IPS DF 19.7 (cell line): ENCODE data around the gene FCRL2.

ENCODE experiments used
- DNase-seq: peaks from one replicate; pipeline ENCODE4 v3.0.0-alpha.2; 2013; ENCODE audit warnings: low read depth, low spot score

The FCRL2 gene, protein sequence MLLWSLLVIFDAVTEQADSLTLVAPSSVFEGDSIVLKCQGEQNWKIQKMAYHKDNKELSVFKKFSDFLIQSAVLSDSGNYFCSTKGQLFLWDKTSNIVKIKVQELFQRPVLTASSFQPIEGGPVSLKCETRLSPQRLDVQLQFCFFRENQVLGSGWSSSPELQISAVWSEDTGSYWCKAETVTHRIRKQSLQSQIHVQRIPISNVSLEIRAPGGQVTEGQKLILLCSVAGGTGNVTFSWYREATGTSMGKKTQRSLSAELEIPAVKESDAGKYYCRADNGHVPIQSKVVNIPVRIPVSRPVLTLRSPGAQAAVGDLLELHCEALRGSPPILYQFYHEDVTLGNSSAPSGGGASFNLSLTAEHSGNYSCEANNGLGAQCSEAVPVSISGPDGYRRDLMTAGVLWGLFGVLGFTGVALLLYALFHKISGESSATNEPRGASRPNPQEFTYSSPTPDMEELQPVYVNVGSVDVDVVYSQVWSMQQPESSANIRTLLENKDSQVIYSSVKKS

DNA sequence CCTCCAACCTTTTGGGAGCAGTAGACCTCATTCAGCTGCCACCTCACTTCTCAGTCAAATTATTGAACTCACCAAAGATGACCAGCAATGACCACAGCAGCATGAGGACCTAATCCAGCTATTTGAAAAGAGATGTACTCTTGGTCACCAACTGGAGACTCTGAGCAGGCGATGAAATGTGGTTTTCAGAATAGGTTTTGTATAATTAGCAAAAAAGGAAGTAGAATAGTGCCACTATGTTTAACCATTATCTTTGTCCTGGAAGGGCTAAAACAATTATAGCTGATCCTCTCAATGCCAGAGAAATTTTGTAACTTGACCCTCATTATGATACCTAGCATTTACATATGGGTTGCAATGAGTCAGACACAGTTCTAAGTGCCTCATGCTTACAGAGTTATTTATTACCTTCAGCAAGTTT is at the start of gene FCRL2:
FCRL2 (minus strand) TSS at position 162 of the 421 bp plus-strand sequence; CDS start at position 103, 59 bp downstream.
- DNase-seq, result no peak

GRCh38 chr1:157820299-157820698 is 43.4 kb upstream of the FCRL2 start:
- no peak for DNase-seq

- no peak for DNase-seq
These were observed 43.0 kb upstream of the FCRL2 start, which contains the start of gene FCRL1 for GRCh38 chr1:157819896-157820295. FCRL1 (minus strand) TSS chr1:157820120; CDS start chr1:157820037, 83 bp downstream.

DNA sequence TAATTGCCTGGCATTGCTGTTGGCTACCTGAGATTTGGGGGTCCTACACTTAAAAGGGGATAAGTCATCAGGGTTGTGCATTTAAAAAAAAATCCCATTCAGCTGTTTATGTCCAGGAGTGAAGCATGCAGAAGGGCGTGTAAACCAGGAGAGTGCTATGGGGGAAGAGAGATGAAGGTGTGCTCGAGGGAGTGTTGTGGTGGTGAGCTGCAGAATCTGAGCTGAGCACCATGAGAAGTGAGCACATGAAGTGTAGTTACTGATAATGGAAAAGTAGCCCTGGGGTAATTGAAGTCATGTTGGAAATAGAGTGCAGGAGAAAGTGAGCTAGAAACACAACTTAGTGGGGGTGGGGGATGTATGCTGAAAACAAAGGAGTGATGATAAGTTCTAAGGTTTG is 42.3 kb upstream of the FCRL2 start:
- DNase-seq, result no peak

- no peak for DNase-seq
These were observed 36.3 kb upstream of the FCRL2 start for GRCh38 chr1:157813269-157813668.

- no peak for DNase-seq
These were observed 29.7 kb upstream of the FCRL2 start for GRCh38 chr1:157806431-157807149.

DNA sequence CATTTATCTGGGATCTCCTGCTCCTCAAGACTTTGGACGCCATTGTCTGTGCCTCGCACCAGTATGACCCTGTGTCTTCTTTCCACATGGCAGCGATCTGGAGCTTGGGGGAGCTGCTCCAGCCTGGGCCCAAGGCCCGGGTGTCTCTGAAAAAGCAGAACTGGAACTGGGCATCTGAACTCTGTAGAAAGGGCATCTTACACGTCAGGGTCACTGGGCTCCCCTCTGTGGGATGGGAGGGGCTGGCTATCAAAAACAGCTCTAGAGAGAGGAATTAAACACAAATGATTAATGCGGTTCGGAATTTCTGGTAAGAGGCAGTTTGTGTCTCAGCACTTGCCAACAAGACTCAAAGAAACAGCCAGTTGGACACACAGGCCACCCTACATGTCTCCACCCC is 26.9 kb upstream of the FCRL2 start:
- DNase-seq, result no peak

DNA sequence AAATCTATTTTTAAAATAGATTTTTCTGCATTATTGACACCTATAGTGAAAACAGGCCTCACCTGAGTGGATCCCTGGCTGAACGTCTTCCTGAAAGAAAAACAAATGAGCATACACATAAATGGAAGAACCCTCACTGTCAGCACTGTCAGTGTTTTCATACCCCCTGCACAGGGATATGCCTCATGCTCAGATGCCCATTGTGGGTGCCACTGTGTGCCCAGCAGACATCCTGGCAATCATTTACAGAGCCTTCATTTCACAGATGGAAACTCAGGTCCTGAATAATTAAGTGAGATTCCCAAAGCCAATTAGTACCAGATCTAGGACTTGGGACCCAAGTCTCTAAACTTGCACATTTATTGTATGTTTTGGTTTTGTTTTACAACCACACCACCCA is 23.1 kb upstream of the FCRL2 start:
- DNase-seq, result no peak

DNA sequence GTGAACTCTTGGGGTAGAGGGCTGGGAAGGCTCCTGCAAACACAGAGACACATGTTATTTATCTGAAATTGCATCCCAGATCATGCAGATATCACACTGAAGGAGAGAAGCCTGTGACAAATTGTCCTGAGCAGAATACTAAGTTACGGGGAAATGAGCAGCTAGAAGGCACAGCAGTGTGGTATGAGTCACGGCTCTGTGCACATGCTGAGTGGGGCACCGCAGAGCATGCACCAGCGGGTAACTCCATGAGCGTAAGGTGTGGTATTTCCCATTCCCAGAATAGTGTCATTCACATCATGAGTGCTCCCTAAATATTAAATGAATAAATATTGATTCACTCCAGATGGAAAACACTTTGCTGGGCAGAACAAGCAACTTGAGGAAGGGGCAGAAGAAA is 21.3 kb upstream of the FCRL2 start:
- no peak for DNase-seq

DNA sequence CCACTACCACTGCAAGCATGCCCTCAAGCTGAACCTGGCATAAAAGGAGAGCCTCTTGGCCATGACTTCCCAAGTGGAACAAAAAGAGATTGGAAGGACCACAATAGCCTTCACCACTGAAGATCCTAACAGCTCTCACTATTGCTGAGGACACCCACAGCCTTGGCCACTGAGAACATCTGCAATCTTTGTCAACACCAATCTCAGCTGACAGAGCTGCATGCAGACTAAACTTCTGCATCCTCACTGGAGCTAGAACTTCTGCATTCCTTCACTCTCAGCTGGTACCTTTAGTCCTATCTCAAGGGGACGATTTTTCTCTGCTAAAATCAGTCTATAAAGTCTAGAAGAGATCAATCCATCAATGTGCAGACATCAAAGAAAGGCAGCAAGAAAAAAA is 8.3 kb upstream of the FCRL2 start:
- DNase-seq, result no peak

GRCh38 chr1:157784801-157785200 is 7.9 kb upstream of the FCRL2 start:
- no peak for DNase-seq

- DNase-seq, result no peak
These were observed 6.0 kb upstream of the FCRL2 start for GRCh38 chr1:157782931-157783330.

DNA sequence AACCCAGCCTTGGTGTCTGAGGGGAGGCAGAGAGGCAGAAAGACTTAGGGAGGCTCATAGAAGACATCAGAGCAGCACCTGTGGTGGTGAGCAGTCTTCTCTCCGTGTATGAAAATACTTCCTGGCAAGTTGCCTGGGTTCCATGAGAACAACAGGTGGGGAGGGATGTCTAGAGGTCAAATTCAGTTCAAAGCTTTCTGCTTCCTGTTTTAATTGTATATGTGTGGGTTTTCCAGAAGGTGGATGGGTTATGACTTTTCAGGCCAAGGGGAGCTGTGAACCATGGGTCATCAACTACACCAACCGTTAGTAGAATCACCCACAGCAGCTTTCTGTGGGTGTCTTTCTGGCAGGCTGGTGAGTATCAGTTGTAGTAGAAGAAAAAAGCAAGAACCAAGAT is 4.1 kb upstream of the FCRL2 start:
- DNase-seq, result no peak

DNA sequence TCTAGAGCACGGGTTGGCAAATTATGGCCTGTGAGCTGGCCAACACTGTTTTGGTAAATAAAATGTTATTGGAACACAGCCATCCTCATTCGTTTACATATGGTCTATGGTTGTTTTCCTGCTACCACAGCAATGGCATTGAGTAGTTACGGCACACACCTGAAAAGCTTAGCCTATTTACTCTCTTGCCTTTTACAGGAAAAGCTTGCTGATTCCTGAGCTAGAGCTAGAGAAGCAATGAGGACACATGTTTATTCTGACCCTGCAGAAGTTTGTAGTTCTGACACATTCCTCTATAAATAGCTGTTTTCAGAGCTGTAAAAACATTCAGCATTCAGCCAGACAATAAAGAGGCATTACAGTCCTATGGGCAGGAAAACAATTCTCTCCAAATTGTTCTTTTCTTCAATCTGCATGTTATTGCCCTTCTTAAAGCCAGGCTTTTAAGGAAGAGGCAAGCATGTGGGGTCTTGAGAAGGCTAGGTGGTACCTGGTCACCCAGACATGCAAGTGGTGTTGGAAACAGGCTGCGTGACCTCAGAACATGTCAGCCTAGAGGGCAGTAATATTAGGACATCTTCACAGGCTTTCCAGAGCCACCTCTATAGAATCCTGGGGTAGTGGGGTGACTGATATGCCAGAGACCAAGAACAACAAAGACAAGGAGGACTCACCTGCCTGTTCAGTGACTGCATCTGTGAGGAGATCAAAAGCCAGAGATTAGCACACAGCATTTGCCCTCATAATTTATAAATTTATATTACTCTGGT is 1.6 kb downstream of the FCRL2 start:
- no peak for DNase-seq

DNA sequence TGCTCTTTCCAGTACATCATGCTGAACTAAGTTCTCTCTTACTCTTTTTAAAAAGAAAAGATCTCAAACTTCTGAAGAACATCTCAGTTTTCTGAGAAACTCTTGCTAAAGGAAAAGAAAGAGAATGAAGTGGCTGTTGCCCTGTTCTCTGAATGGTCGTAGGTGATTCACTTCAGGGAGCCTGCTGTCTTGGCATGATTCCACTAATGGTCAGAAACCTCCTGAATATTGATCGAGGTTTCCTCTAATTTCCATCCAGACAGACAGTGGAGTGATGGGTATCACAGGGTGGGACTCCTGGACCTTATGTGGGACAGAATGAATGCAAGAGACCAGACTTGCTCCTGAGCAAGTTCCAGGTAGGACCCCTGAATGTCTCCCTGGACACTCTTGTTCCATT is 2.5 kb downstream of the FCRL2 start:
- DNase-seq, result no peak

DNA sequence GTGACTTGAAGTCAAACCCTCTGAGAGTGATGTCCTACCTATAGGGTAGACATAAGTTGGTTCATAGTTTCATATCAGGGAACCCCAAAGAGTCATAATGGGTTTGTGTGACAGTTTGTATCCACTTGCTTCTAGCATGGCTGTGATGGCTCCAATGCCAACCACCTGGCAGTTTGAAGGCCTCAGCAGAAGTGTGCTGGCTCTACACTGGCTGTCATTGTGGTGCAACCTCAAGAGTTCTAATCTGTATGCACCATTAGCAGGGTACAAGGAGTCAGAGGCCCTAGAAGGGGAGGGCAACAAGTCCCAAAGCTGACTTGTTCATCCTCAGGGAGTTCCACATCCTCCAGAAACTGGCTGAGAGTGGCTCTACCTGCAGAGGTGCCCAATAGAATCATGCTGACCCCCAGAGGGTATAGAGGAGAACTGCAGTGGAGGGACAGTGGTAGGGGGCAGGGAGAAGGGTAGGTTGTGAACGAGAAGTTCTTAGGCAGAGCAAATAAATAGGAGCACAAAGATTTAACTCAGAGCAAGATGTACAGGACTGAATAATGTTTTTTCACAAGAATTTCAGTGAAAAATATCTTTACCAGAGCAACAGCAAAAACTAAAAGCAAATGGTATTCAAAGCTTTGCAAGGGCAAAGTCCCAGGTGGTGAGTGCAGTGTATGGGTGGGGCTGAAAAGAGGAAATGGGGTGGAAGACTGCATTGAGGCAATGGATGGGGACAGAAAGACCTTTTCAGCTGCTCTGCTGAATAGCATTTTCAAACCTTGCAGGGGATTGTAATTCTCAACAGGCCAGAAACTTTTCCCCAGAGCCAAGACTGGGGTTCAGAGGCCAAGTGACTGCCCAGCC is 3.2 kb downstream of the FCRL2 start:
- peak; percentile 35 for DNase-seq

DNA sequence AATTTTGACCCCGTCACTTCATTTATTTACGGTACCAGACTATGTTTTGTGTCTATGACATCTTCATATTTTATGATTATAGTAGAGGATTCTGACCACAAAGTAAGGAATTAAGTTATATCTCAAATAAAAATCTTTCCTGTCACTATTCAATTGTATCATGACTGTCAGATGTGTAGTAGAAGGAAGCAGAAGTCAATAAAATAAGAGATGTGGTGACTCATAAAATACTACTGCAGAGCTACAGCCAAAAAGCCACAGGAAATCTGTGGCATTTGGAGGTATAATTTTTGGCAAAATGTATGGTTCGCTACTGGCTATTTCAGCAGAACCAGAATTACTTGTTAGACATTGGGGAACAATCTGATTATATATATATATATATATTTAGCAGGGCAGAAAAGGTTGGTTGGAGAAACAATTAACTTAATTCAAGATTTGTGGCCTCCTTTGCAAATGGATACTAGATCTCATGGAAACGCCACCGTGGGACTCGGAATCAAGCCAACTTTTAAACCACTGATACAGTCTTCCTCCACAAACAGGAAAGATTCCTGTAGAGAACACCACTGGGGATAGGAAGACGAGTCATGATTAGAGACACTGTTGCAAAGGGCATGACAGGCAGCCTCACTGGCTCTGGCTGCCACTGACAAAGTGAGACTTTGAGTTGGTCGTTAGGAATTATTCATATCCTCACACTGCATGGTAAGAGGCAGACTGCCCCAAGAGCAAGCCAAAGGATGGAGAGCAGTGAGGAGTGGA is 5.1 kb downstream of the FCRL2 start:
- no peak for DNase-seq

DNA sequence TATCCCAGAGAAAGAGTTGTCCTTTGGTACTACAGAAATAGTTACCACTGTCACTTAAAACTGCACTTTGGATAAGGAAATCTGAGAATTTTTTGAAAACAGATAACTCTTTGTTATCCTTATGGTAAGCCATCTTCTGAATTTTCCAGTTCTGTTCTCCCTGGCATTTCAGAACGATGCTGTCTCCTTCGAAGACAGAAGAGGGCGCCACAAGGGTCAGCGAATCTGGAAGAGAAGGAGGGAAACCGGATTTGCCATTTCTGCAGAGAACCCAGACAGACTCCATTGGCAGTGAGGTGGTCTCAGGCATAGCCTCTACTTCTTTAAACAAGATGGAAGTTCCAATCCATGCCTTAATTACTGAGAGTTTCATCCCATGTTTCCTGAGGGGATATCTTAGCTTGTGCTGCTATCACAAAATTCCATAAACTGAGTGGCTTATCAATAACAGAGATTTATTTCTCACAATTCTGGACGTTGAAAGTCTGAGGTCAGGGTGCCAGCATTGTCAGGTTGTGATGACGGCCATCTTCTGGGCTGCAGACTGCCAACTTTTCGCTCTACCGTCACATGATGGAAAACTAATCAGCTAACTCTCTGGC is 6.4 kb downstream of the FCRL2 start:
- DNase-seq, result peak; percentile 28

- no peak for DNase-seq
These were observed 10.1 kb downstream of the FCRL2 start for GRCh38 chr1:157766792-157767191.

GRCh38 chr1:157758018-157758417 is 18.9 kb downstream of the FCRL2 start:
- DNase-seq, result no peak
